Tibial nerve (tissue), 3 donors: Measurements from ENCODE around the gene ERGIC2.

ENCODE experiments used
- POLR2A ChIP-seq, 2 donors: fragments of 450-650 bp; IDR thresholded peaks; one replicate each; pipeline ENCODE4 v1.6.1; 2017; ENCODE audit warnings: antibody characterized with exemption in 2 of 2, mild to moderate bottlenecking in 2 of 2, moderate library complexity in 2 of 2
- TF ChIP-seq, protein P1 (sequence below), 5 experiments: fragments of 200-600 bp in 3 of 5; fragments of 450-650 bp in 2 of 5; sonication (generic) in 3 of 5; IDR thresholded peaks; one replicate each; pipeline ENCODE4 v1.5.1; 2016 to 2019; ENCODE audit warnings: antibody characterized with exemption in 5 of 5, mild to moderate bottlenecking in 3 of 5, moderate library complexity in 2 of 5

GRCh38 chr12:29414368-29414767 is 33.4 kb upstream of the ERGIC2 start:
- TF ChIP-seq, protein P1, sequence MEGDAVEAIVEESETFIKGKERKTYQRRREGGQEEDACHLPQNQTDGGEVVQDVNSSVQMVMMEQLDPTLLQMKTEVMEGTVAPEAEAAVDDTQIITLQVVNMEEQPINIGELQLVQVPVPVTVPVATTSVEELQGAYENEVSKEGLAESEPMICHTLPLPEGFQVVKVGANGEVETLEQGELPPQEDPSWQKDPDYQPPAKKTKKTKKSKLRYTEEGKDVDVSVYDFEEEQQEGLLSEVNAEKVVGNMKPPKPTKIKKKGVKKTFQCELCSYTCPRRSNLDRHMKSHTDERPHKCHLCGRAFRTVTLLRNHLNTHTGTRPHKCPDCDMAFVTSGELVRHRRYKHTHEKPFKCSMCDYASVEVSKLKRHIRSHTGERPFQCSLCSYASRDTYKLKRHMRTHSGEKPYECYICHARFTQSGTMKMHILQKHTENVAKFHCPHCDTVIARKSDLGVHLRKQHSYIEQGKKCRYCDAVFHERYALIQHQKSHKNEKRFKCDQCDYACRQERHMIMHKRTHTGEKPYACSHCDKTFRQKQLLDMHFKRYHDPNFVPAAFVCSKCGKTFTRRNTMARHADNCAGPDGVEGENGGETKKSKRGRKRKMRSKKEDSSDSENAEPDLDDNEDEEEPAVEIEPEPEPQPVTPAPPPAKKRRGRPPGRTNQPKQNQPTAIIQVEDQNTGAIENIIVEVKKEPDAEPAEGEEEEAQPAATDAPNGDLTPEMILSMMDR (IDR thresholded peaks at IDR 0.05), result no peak
- no peak for TF ChIP-seq POLR2A (IDR thresholded peaks at IDR 0.05)
